NCI-H2029 (cell line): Measurements from ENCODE around the gene RIC8B.
A peak's percentile ranks its signal among the peaks of the same experiment; 100 is the strongest.
"Not testable (repeated sequence)": the region's sequence is repeated elsewhere in the genome, so short reads cannot be mapped to it uniquely, and the experiment has no call there.

Experiments
- DNase-seq: peaks from one replicate; lab custom pipeline; 2025; lab: John Stamatoyannopoulos, UW

Gene RIC8B

DNA sequence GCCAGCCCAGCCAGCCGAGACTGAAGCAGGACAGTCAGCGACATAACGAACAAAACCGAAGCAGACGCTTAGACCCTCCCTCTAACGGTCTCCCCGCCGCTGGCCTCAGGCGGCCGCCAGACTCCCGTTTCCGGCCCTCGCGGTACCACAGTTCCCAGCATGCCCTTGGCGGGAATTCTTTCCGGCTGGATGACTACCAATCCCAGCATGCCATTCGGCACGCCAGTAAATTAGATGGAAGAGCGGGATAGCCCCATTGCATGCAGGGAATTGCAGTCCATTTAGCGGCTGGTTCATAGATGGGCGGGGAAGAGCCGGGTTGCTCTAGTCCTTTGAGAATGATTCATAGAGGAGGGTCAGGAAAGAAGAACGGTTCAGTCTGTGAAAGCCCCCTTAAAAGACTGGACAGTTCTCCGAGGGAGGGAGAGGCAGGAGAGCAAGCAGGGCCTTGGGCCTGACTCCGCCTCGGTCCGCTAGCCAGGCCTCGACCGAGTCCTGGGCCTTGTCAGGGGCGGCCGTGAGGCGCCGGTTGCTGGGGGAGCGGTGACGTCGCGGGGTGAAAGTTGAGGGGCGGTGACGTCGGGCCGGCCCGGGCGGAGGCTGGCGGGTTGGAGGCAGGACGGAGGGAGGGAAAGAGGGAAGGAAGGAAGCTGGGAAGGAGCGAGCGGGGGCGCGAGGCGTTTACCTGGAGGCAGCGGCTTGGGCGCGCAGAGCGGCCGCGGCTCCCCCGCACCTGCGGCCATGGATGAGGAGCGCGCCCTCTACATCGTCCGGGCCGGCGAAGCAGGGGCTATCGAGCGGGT, at the start of gene RIC8B:
Gene RIC8B, plus strand, starts transcription at position 678 of the 803 bp plus-strand sequence. Its CDS starts 64 bp downstream, at position 742.
- DNase-seq, result peak; percentile 98

- DNase-seq, result no peak
These were observed 49.5 kb upstream of the RIC8B start for GRCh38 chr12:106724934-106725333.

GRCh38 chr12:106726603-106727202, 47.8 kb upstream of the RIC8B start:
- not testable (repeated sequence) for DNase-seq

- DNase-seq, result no peak
These were observed 44.9 kb upstream of the RIC8B start for GRCh38 chr12:106729611-106730010.

GRCh38 chr12:106732890-106733289, 41.6 kb upstream of the RIC8B start:
- no peak for DNase-seq

DNA sequence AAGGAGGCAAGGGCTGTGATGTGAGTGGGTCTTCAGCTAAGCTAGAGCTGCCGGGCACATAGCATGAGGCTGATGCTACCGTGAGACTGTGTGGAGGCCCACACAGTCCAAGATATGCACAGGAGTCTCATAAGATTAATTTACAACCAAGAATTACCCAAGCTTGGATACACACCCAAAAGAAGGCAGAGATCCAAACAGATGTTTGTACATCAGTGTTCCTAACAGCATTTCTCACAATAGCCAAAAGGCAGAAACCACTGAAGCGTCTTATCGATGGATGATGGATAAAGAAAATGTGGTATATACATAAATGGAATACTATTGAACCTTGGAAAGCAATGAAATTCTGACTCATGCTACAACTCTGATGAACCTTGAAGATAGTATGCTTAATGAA, 40.8 kb upstream of the RIC8B start:
- DNase-seq, result no peak

DNA sequence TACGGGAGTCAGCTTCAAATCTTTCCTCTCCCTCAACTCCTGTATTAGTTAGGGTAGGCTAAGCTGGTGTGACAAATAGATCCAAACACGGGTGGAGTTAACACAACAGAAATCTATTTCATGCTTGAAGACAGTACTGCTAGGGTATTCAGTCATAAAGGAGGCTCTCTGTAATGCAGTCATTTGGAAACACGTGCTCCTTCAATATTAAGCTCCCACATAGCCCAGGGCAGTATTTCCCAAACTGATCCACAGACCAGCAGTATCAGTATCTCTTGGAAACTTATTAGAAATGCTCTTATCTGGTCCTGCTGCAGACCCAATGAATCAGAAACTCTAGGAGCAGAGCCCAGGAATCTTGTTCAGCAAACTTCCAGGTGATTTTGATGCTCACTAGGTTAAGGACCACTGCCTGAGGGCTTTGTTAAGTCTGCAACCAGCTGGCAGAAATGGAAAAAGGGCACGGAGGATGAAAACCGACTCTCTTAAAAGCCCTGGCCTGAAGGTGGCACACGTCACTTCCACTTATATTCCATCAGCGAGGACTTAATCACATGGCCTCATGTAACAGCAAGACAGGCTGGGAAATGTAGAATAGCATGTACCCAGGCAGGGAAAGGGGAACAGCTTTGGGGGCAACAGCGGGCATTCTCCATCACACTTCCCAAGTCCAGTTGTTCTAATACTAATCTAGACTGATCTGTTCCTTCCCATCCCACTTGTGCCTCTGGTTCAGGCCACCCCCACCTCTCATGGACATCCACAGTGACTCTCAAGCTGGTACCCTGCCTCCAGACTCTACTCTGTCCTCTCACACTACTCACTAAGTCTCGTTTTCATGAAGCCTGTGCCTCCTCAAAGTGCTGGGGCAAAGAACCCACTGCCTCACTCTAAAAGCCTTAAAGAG, 38.2 kb upstream of the RIC8B start:
- no peak for DNase-seq

- no peak for DNase-seq
These were observed 35.2 kb upstream of the RIC8B start for GRCh38 chr12:106739318-106739717.

DNA sequence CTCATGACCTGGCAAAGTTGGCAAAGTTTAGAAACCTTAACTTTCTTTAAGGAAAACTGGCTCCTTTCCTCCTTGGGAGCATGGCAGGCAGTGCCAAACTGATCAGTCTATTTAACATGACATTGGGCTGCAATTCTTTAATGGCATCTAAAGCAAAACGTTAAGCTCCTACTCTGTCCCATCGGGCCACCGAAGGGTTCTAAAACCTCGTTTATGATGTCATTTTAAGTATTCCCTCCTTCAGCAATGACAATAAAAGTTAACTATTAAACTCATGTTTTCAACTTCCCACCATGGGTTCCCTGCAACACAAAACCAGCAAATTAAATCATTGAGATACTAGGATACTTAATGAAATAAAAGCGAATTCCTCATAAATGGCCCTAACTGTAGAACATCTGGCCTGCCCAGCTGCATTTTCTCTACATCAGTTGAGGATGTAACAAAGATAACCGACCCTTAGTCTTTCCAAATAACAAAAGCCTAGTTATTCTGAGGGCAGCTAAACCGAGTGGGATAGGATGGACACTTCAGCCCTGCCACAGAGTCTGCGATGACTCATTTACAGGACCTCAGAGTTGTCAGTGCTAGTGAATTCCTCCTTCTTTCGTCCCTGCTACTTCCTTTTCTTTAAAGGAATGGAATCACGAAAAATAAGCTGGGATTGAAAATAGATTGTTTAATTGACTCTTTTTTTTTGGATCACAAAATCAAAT, 34.5 kb upstream of the RIC8B start:
- DNase-seq, result no peak

- no peak for DNase-seq
These were observed 33.7 kb upstream of the RIC8B start for GRCh38 chr12:106740818-106741217.

GRCh38 chr12:106741247-106741646, 33.2 kb upstream of the RIC8B start:
- DNase-seq, result no peak

- DNase-seq, result no peak
These were observed 31.1 kb upstream of the RIC8B start for GRCh38 chr12:106743270-106743988.

GRCh38 chr12:106744600-106744999, 29.9 kb upstream of the RIC8B start:
- no peak for DNase-seq

GRCh38 chr12:106745181-106745745, 29.2 kb upstream of the RIC8B start:
- no peak for DNase-seq

- DNase-seq, result no peak
These were observed 26.5 kb upstream of the RIC8B start for GRCh38 chr12:106747973-106748436.

DNA sequence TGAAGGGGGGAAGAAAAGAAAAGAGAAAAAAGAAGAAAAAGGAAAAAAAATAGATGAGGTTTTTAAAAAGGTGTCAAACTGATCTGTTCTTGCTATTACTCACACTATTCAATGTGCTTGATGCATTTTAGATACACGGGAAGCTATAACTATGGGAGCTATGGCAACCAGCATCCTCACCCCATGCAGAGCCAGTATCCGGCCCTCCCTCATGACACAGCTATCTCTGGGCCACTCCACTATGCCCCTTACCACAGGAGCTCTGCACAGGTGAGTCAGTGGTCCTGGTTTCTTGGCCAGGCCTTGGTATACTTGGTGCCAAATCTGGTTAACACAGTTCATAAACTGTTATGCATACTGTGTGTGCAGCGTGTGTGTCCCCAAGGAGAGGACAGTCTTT, 24.0 kb upstream of the RIC8B start:
- no peak for DNase-seq

DNA sequence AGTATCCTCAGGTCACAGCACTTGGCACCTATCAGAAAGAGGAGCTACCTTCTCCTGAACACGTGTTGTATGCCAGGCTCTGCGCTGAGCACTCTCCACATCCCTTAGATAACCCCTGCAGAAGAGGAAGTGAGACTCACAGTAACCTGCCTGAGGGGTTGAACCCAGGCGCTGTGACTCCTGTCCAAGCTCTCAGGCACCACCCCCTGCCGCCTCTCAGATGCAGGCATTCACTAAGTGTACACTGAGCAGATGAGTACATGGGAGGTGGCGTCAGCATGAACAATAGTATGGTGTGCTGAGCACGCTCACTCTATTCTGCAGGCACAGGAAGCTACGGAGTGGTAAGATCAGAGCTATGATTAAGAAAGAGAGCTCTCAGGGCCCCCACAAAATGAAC, 21.0 kb upstream of the RIC8B start:
- DNase-seq, result no peak

DNA sequence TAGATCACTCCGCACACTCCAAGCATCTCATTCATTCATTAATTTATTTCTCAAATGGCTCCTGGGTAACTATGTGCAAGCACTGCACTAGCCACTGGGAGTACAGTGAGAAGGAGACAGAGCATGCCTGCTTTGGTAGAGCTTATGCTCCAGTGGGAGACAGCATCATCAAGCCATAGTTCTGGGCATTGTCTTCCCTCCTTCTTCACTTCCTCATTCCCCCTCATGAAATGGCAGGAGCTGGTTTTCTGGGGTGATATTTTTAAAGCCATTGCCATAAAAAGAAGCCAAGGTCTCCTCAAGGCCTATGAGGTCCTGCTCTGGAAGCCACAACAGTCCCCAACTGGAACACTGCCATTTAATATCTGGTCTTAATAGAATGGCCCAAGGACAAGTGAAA, 20.2 kb upstream of the RIC8B start:
- no peak for DNase-seq

DNA sequence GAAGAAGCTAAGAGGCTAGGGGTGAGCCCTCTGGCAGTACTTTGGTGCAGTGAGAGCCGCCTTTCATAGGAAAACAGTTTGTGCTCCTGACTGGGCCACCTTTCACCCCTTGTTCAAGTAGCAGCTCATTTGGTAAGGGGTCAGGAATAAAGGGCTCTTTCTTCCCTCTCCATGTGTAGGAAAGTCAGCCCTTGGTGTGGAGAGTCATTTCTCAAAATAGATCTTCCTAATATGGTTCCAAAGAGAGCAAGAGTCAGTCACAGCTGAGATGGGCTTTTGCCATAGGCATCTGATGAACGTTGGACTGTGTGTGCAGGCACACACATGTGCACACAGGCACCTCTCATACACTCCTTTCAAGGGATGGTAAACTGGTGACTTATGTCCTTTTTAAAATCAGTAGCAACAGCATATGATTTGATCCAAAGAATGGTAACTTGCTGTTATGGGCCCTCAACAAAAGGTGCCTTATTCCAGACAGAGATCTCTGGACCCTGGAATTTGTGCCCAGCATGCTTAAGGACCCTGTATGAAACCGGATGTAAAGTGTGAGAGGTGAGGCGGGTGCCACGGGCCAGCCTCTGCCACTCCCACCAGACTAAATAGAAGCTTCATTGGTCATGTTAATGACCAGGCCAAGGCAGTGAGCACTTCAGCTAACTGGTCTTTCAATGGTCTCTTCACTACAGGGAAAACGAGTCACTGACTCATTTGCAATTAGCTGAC, 16.7 kb upstream of the RIC8B start:
- DNase-seq, result no peak
